RPMI8226 (cell line): ENCODE data around the gene RNF41.

Experiments
- DNase-seq: peaks from one replicate; pipeline ENCODE4 v3.0.0-alpha.2; 2015

Gene RNF41

DNA sequence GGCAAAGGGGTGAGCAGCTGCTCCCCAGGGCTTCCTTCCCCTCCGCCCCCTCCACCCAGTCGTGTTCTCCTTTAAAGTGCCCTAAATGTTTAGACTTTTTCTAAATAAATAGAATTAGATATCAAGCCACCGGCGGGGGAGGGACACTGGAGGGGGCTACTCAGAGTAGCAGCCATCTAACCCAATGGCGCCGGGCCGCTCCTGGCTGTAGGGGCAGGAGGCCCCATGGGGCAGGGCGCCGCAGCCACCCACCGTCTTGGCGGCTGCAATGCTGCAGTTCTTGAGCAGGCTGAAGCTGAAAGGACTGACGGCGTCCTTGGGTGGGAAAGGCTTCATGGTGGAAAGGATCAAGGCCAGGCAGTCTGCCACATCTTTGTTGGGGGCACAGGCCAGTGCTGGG is 21.3 kb upstream of the RNF41 start:
- no peak for DNase-seq

DNA sequence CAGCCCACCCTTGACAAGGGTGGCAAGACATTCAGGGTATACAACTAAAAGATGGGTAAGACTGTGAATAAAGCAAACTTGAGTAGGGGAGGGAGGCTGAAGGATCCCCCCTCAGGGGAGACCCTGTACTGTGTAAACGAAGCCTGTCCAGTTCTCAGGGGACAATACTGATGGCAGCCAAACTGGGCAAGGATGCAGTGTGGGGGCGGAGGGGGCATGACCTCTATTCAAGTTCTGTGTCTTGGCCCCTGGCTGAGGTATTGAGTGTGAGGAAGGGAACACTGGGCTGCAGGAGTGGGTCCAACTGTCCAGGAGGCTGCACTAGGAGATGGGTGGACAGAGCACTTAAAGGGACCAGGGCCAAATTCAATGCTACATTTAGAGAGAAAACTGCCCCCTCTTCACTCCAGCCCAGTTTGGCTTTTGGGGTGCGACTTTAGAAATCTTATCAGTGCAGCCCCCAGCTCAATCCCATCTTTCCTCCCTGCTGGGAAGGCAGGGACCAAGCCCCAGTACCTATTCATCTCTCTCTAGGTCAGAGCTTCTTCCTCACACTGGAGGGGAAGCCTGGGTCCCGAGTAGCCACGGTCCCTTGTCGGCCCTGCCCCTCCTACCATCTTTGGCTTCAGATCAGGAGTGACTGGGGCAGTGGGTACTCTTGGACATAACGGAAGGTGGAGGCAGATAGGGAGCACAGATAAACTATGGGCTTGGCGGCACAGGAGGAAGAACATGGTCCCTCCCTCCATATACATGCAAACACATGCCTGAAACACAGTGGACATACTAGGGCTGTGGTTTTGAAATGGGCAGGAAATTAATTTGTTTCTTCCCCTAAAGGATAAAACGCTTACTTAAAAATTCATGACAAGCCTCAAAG is 19.9 kb upstream of the RNF41 start:
- no peak for DNase-seq

DNA sequence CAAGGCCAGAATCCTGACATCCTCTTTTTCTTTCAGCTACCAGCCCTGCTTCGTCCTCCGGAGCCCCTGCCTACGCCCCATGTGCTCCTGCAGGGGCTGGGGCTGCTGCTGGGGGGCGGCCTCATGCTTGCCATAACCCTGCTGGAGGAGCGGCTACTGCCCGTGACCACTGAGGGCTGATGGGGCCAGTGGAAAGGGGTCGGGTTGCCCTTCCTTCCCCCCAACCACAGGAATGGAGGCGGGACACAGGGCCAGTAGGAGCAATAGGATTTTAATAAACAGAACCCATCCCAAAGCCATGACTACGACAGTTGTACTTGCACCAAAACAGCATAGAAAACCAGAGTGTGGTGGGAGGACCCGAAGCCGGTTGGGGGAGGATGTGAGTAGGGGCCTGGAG is 15.8 kb upstream of the RNF41 start:
- no peak for DNase-seq

DNA sequence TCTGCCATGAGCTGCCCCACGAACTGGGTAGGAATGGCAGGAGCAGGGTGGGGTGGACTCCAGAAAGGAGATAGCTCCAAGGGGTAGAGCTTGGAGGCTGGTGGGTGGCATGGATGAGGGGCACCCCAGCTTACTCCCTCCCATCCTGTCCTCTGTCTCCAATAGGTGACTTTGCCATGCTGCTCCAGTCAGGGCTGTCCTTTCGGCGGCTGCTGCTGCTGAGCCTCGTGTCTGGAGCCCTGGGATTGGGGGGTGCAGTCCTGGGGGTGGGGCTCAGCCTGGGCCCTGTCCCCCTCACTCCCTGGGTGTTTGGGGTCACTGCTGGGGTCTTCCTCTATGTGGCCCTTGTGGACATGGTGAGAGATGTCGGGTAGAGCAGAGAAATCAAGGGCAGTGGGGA is 15.3 kb upstream of the RNF41 start:
- DNase-seq = no peak

DNA sequence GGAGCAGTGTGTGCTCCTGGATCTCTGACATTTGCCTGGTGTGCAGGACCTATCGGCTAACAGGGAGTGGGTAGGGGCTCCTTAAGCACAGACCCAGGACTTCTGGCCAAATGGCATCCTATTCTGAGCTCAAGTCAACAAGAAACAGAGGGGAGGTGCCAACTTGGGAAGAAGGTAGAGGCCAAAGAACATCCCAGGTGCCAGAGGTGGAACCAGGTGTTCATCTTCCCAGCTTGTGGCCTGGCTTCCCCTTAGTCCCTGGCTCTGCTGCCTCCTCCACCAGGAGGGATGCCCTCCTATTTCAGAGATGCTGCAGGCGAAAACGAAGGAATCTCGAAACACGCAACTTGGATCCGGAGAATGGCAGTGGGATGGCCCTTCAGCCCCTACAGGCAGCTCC is 14.4 kb upstream of the RNF41 start:
- DNase-seq = no peak

DNA sequence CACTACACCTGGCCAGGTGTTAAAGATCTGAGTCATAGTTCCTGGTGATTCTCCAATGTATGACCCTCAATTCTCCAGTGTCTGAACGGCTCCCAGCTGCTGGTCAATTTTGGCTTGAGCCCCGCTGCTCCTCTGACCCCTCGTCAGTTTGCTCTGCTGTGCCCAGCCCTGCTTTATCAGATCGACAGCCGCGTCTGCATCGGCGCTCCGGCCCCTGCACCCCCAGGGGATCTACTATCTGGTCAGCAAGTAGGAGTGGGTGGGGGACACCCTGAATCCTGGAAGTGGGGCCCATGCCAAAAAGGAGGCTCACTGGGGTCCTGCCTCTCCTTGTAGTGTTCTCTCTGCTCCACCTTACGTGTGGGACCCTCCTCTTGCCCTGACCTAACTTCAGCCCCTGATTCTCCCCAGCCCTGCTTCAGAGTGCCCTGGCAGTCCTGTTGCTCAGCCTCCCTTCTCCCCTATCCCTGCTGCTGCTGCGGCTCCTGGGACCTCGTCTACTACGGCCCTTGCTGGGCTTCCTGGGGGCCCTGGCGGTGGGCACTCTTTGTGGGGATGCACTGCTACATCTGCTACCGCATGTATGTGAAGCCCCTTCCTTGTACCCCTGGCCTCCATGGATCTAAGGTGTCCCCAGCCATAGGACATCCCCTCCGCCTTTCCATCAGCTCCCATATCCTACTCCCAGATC is 13.2 kb upstream of the RNF41 start:
- no peak for DNase-seq

DNA sequence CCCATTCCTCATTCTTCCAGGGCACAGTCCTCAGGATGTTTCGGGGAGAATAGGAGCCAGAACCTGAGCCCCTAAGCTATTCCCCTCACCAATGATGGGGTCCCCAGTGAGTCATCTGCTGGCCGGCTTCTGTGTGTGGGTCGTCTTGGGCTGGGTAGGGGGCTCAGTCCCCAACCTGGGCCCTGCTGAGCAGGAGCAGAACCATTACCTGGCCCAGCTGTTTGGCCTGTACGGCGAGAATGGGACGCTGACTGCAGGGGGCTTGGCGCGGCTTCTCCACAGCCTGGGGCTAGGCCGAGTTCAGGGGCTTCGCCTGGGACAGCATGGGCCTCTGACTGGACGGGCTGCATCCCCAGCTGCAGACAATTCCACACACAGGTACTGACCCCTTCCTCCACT is 9.5 kb upstream of the RNF41 start:
- DNase-seq = no peak

DNA sequence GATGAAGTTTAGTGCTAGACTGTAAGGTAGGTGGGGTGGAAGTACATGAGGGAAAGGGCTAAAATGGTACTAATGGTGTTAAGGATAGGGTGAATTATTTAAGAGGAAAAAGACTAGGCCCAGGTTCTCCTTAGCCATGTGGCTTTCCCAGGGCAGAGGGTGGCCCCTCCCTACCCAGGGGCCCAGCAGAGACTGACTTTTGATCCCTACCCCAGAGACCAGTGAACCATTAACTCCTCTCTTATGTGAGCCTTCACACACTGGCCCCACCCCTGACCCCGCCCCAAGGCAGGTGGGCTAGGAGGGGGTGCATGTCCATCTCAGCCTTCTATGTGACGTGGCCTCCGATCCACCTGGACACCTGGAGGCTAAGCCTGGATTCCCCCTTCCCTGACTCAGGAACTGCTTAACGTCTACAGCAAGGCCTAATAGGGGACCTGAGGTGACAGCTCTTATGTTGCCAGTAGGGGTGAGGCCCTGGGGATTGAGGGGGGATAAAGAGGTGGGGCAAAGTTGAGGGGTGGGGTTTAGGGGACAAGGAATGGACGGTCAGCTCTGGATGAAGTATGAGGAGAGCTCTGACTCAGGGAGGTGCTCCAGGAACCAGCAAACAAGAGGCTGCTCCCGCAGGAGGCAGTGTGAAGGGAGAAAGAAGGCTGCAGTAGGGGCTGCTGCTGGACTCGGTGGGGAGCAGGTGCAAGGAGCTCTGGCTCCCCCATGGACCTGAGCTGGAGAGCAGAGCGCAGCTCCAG is 8.9 kb upstream of the RNF41 start:
- no peak for DNase-seq

DNA sequence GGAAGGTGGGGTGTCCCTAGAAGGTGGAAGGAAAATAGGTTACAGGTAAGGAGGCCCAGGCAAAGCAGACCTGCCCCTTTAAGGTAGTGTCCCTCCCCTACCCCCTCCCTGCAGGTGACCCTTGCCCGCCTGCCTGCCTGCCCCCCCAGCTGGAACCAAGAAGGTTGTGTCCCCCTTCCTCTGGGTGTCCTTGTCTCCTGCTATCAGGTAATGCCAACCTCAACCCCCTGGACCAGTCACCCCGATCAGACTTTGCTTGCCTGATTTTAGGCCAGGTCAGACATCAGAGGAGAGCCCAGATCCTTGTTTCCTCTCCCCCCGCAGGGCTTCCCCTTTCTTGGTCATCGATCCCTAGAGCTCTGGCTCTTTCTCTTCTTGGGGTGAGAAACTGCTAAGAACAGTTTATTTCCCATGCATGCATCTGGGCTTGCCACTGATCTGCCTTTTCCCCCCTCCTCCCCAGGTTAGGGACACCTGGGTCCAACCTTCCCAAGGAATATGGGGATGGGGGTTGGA is 8.3 kb upstream of the RNF41 start, which contains the start of gene SLC39A5:
Gene SLC39A5, plus strand, starts transcription at position 136 of the 516 bp plus-strand sequence. CDS start 1,224 bp downstream, outside the sequence.
- no peak for DNase-seq

DNA sequence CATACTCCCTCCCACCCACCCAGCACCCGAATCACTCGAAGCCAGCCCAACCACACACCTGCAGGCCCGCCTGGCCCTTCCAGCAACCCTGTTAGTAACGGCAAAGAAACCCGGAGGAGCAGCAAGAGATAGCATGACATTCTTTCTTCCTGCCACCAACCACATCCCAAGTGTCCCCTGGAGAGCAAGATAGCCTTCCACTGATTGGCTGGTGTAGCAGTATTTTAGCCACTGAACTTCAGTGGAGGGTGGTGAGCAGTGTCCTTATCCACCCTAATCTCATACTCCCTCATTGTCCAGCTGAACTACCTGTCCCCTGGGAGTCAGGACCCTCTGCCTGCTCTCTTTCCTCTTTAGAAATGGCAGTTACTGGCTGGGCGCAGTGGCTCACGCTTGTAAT is 7.4 kb upstream of the RNF41 start:
- no peak for DNase-seq

DNA sequence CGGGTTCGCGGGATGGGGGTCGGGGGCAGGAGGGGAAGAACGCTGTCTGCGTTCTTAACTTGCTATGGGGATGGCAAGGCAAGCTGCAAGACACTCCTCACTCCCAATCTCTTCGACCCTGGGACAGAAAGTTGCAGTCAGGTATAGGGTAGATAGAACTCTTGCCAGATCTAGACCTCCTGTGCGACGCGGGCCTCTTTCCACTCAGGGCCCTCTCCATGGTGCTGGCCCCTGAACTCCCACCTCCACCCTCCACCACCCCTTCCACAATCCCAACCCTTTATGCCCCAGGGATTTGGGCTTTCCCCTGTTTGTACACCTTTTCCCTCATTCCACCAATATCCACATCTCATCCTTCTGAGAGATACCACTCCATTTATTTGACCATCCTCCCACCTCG is 3.2 kb upstream of the RNF41 start:
- no peak for DNase-seq

DNA sequence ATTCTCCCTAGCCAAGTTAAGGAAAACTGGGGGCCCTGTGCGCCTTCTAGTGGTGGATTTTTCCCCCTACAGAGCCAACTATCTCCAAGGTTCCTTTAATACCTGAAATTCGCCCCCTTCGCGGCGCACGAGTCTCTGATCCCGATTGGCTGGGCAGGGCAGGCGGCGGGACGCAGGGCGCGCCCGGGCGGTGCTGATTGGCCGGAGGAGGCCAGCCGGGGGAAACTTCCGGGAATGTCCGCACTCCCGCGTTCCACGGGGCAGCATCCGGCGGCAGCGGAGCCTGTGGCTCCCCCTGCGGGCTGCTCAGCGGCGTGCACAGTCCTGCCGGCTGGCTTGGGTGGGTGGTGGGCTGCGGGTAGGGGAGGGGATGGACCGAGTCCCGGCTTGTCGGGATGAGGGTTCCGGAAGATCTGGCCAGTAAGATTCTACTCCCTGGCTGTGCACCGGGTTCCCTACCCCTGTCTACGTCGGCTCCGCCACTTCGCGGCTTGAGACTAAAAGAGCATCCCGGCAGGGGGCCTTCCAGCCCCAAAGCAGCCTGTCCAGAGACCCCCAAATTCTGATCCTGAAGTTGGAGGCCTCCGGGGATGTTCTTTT is 2.5 kb upstream of the RNF41 start, which contains the start of gene NABP2:
Gene NABP2, plus strand, starts transcription at position 241 of the 600 bp plus-strand sequence. CDS start 515 bp downstream, outside the sequence.
- peak; percentile 98 for DNase-seq

DNA sequence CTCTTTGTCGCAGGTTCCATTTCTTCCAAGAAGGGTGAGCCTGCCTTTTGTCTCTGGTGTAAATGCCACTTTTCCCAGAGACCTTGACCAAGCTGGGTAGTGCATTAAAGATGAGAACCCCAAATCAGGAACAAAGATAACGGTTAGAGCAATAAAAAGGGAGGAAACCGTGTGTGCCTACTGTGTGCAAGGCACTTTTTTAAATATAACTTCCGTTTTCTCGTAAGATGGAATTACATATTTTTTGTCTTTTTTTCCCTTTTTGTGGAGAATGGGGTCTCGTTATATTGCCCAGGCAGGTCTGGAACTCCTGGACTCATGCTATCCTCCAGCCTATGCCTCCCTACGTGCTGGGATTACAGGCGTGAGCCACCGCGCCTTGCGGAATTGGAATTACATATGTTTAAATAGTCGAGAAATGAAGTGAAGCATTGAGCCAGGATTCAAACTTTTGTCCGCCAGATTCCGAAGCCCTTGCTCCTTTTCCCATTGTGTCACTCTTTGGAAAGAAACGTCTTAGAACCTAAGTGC is 1.9 kb upstream of the RNF41 start:
- no peak for DNase-seq

DNA sequence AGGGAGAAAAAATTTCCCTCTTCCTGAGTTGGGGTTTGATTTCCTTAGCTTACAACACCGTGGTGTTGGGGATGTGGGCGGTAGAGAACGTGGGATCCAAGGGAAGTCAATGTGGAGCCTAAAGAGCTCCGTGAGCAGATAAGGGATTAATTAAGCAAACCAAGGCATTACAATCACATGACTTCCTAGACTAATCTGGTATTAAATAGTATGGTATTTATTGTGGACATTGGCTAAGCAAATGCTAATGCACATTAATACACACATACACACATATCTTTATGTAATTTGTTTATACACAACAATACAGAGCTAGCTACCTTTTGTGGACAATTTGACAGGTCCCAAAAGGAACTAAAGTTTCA is 791 bp upstream of the RNF41 start:
- no peak for DNase-seq

DNA sequence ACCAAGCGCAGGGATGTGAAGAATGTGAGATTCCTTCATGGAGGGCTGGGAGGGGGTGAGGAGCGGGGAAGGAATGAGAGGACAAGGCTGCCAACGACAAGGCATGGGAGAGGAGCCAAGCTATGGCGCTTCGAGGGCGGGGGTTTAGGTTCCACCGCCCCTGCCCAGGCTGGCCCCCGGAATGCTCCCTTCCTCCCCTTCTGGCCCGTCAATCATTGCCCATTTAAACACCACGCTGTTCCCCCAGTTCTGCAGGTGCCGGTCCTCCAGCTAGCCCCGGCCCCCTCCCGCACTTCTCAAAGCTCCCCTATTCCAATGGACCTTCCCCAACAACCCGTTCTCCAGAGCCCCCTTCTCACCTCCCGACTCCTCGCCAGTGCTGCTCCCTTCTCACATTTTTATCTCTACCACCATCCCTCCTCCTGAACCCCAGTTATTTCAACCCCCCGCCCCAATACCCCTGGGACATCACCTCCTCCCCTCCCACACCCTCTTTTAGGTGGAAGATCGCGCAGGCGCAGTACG is 428 bp downstream of the RNF41 start:
- no peak for DNase-seq

DNA sequence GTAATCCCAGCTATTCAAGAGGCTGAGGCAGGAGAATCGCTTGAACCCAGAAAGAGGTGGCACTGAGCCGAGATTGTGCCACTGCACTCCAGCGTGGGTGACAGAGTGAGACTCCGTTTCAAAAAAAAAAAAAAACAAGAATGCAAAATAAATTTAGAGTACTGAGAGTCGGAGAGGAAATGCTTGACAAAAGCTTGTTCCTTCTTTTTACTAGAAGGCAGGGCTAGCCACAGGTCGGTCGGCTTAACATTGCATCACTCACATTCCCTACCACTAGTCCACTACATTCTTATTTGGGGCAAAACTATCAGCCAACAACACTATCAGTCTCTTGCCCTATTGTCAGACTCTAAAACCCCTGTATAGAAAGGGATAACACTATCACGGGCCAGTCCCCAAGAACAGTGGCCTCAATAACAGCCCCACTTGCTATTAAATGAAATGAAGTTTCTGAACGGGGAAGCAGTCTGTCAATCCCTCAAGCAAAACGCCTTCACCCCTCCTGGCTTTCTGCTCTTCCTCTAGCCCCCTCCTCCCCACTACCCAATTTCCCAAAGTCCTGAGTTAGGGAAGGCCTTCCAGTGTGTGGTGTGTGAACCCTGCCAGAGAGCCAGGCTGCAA is 1.0 kb downstream of the RNF41 start:
- no peak for DNase-seq

DNA sequence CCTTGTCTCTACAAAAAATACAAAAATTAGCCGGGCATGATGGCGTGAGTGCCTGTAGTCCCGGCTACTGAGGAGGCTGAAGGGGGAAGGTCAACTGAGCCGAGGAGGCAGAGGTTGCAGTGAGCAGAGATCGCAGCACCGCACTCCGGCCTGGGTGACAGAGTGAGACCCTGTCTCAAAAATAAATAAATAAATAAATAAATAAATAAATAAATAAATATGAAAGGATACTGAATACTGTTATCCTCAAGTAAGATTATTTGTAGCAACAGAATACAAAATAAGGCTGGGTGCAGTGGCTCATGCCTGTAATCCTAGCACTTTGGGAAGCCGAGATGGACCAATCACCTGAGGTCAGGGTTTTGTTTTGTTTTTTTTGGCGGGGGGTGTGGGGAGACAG is 1.9 kb downstream of the RNF41 start:
- DNase-seq = no peak

DNA sequence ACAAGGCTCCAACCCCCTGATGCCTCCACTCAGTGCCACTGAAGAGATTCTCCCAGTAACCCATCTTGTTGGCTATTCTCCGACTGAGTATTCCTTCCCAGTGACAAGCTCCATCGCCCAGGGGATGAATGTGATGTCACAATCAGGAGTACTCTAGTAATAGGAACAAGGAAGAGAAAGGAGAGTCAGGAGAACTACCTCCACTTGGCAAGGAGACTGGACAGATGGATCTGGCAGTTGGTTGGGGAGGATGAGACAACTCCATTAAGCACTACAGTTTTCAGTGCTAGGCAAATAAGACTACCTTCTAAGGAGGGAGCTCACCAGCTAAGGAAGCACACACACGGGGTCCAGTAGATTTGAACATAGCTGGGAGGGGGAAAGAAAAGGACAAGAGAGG is 5.3 kb downstream of the RNF41 start:
- no peak for DNase-seq

DNA sequence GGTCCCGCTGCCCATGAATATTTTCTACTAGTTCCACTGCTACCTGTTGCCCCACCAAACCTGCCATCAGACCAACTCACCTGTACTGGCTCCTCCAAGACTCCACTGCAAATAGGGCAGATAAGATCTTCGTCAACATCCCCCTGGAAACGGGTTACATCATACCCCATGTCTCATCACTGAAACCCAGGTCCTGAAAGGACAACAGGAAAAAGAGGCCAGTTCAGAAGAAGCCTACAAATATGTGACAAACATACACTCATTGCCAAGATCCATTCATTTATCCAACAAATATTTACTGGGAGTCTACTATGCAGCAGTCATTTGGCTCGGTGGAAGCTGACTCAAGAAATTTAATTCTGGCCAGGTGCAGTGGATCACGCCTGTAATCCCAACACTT is 7.8 kb downstream of the RNF41 start:
- no peak for DNase-seq

DNA sequence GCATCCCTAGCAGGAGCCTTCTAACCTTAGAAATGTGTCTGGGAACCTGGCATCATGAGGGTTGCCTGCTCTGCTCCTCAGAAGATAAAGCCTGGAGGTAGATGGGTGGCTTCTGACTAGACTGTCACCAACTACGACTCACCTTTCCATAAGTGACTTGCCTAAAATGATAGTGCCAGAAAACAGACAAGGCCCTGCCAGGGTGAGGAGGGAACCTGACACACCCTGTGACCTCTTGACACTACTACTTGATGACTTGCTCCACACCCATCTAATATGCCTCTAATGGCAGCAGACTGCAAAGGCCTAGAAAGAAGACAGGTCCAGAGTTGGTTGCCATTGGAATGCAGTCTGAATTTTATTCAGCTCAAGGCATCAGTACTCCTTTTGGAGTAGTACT is 9.4 kb downstream of the RNF41 start:
- no peak for DNase-seq

DNA sequence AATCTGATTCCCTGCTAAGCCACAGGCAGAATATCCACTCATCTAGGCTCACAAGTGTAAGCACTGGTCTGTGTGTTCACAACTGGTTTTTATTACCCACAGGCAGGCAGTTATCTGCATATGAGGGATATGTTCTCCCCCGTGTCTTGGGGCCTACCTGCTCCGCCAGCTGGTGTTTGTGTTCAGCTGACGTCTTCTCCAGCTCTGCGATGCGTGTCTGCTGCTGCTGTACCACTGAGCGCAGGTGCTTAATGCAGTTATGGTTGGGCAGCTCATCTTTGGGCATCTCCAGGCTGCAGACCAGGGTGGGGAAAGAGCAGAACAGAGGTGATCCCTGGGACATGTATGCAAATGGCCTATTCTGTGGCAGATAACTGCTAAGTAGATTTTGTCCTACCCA is 13.7 kb downstream of the RNF41 start:
- no peak for DNase-seq
